ENCODE data around the gene JMJD6.
"Not testable (repeated sequence)": the region's sequence is repeated elsewhere in the genome, so short reads cannot be mapped to it uniquely, and the experiment has no call there.

Gene JMJD6

GRCh38 chr17:76700270-76700616, 26.2 kb downstream of the JMJD6 start:
- Histone ChIP-seq H3K9me3 (ENCODE audit: severe bottlenecking) (no peaks in the 10 kb centered on the region), H3K4me3 (ENCODE audit: low read depth, low read length) (no peak overlapping the region), H3K27me3 (ENCODE audit: insufficient read depth, low read depth, severe bottlenecking) (no peaks in the 10 kb centered on the region), H3K36me3 (no peaks in the 10 kb centered on the region; the same call in 1 of the 2 replicates), H3K27ac (peak overlapping the region; percentile 85)
- no peak for DNase-seq
- TF ChIP-seq CTCF (IDR thresholded peaks at IDR 0.05; ENCODE audit: low read depth, low read length): no peak

GRCh38 chr17:76698466-76698977, 27.9 kb downstream of the JMJD6 start:
- not testable (repeated sequence) for H3K27ac ChIP-seq; H3K9me3 ChIP-seq (ENCODE audit: severe bottlenecking); H3K27me3 ChIP-seq (ENCODE audit: insufficient read depth, low read depth, severe bottlenecking); DNase-seq; H3K4me3 ChIP-seq (ENCODE audit: low read depth, low read length); H3K36me3 ChIP-seq

GRCh38 chr17:76697702-76698465, 28.5 kb downstream of the JMJD6 start:
- TF ChIP-seq CTCF (IDR thresholded peaks at IDR 0.05; ENCODE audit: low read depth, low read length): 0 out of 2 replicates have a peak, but pooled peaks have one; percentile 25
- Histone ChIP-seq H3K36me3 (no peaks in the 10 kb centered on the region; the same call in none of the 2 replicates), H3K4me3 (ENCODE audit: low read depth, low read length) (no peak overlapping the region), H3K9me3 (ENCODE audit: severe bottlenecking) (no peaks in the 10 kb centered on the region), H3K27me3 (ENCODE audit: insufficient read depth, low read depth, severe bottlenecking) (no peaks in the 10 kb centered on the region), H3K27ac (peak overlapping the region; percentile 69)
- DNase-seq: peak; percentile 81

GRCh38 chr17:76696763-76697701, 29.4 kb downstream of the JMJD6 start:
- peak overlapping the region; percentile 69 for H3K27ac ChIP-seq
- H3K9me3 ChIP-seq (ENCODE audit: severe bottlenecking): no peaks in the 10 kb centered on the region
- TF ChIP-seq CTCF (IDR thresholded peaks at IDR 0.05; ENCODE audit: low read depth, low read length): no peak
- no peak overlapping the region for H3K4me3 ChIP-seq (ENCODE audit: low read depth, low read length)
- no peak for DNase-seq
- no peaks in the 10 kb centered on the region; the same call in none of the 2 replicates for H3K36me3 ChIP-seq
- H3K27me3 ChIP-seq (ENCODE audit: insufficient read depth, low read depth, severe bottlenecking): no peaks in the 10 kb centered on the region

GRCh38 chr17:76695059-76695831, 31.2 kb downstream of the JMJD6 start:
- DNase-seq: no peak
- Histone ChIP-seq H3K9me3 (ENCODE audit: severe bottlenecking) (no peaks in the 10 kb centered on the region), H3K27ac (no peak overlapping the region), H3K36me3 (no peaks in the 10 kb centered on the region; the same call in none of the 2 replicates), H3K4me3 (ENCODE audit: low read depth, low read length) (no peak overlapping the region), H3K27me3 (ENCODE audit: insufficient read depth, low read depth, severe bottlenecking) (no peaks in the 10 kb centered on the region)
- TF ChIP-seq CTCF (IDR thresholded peaks at IDR 0.05; ENCODE audit: low read depth, low read length): no peak

Measured in WERI-Rb-1 (cell line).